Erythroblast (primary cell): ENCODE data around the gene HIP1.

ENCODE experiments used
- GATA1 ChIP-seq: IDR thresholded peaks from 2 replicates; pipeline ENCODE4 v1.6.1; 2011; ENCODE audit warnings: low read depth, mild to moderate bottlenecking, control low read depth, low read length, moderate library complexity
- POLR2A ChIP-seq: IDR thresholded peaks from 2 replicates; pipeline ENCODE4 v1.6.1; 2011; ENCODE audit warnings: mild to moderate bottlenecking, low read length

DNA sequence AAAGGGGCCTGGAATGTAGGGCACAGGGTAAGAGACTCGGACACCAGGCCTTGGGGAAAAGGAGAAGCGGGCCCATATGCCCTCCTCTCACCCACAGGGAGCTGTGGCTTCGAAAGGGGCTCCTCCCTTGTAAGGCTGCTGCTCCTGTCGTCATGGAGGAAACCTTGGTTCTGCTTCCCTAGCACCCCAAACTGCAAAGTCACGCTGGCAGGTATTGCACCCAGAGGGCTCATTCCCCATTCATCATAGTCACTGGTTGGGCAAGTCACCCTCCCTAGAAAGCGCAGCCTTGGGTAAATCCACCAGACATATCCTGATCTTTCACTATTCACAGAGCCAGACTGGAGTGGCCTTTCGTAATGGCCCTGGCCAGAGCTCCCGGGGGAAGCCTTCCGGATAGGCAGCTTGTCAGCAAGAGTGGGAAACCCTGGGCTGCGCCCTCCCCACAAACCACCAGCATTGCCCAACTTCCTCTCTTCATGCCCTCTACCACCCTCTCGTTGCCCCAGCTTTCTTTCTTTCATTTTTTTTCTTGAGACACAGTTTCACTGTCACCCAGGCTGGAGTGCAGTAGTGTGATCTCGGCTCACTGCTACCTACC lies 121.0 kb downstream of the HIP1 start:
- TF ChIP-seq POLR2A (no peak), GATA1 (no peak)
